Left ventricle myocardium inferior (tissue), 1 donor: ENCODE results near the gene CFAP58. TPM values are rescaled to one million over a fixed set of nuclear protein-coding genes. Genes with fewer than 3 reads are reported as not detected.

Experiments
- DNase-seq: peaks from one replicate; pipeline ENCODE4 v3.0.0-alpha.2; 2020
- H3K27ac ChIP-seq: fragments of 200-600 bp; replicated peaks from 2 replicates; pipeline ENCODE4 v1.8.0; 2021
- H3K27me3 ChIP-seq: fragments of 200-600 bp; 2 replicates; pipeline ENCODE4 v1.8.0; 2021; ENCODE audit warnings: low read depth
- H3K36me3 ChIP-seq: fragments of 200-600 bp; 2 replicates; pipeline ENCODE4 v1.8.0; 2021
- H3K4me1 ChIP-seq: fragments of 200-600 bp; 2 replicates; pipeline ENCODE4 v1.8.0; 2021
- H3K4me3 ChIP-seq: fragments of 200-600 bp; 2 replicates; pipeline ENCODE4 v1.8.0; 2021; ENCODE audit warnings: mild to moderate bottlenecking, moderate library complexity
- H3K9me3 ChIP-seq: fragments of 200-600 bp; replicated peaks from 2 replicates; pipeline ENCODE4 v1.8.0; 2021
- intact Hi-C: fragments of 100-400 bp; cut with micrococcal nuclease; formaldehyde crosslinking; loops from one replicate; pipeline ENCODE4 v1.11.0; 2022
- total RNA-seq: library from RNA; stranded (reverse); fragmentation: NEBNext Ultra II Directional; extraction: Animal tissue kit (Norgen Biotek cat#: 25700); gene quantifications from one replicate; pipeline ENCODE4 v1.2.1, GENCODE V29; 2021
- TF ChIP-seq, protein P1 (sequence below): fragments of 200-600 bp; IDR thresholded peaks from 2 replicates; pipeline ENCODE4 v1.8.0; 2021; ENCODE audit warnings: antibody characterized with exemption, mild to moderate bottlenecking, borderline replicate concordance
- donor health status: DM: no; HTN: yes; CAD: no; lungs with severe emphysema.

The CFAP58 gene
- total RNA-seq, 1 donor from 2014 or later, result 3.5 TPM

DNA sequence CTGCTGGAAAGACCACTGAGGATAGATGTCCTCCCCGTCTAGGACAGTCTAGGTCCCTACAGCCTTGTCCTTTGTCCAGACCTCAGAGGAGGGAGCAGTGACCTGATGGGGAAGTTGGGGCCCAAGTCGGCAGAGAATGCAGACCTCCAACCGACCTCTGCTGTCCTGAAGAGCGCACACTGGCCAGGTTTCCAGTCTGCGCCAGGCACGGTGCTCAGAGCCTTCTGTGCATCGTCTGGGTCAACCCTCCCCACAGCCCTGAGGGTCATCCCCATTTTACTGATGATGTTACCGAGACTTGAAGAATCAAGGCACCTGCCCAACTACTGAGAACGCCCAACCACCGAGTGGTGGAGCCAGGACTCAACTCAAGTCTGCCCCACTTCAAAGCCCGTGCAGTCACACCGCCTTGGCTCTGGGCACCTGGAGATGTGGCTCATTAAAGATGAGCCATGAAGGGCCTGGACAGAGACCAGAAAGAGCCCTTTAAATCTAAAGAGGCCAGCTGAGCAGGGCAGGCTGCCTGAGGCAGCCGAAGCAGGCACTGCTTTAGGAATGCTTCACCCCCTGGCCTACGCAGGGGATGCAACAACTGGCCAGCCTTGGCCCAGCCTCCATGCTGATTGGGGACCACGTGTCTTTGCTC, 19.8 kb upstream of the CFAP58 start:
- Histone ChIP-seq H3K4me3 (peak overlapping the region; percentile 97), H3K27me3 (no peaks in the 10 kb centered on the region), H3K36me3 (no peaks in the 10 kb centered on the region), H3K4me1 (peaks cover 97% of the 10 kb centered on the region), H3K27ac (peak overlapping the region; percentile 99), H3K9me3 (no peaks in the 10 kb centered on the region)
- DNase-seq, result no peak
- intact Hi-C loops, result no loop called here
- TF ChIP-seq, protein P1, sequence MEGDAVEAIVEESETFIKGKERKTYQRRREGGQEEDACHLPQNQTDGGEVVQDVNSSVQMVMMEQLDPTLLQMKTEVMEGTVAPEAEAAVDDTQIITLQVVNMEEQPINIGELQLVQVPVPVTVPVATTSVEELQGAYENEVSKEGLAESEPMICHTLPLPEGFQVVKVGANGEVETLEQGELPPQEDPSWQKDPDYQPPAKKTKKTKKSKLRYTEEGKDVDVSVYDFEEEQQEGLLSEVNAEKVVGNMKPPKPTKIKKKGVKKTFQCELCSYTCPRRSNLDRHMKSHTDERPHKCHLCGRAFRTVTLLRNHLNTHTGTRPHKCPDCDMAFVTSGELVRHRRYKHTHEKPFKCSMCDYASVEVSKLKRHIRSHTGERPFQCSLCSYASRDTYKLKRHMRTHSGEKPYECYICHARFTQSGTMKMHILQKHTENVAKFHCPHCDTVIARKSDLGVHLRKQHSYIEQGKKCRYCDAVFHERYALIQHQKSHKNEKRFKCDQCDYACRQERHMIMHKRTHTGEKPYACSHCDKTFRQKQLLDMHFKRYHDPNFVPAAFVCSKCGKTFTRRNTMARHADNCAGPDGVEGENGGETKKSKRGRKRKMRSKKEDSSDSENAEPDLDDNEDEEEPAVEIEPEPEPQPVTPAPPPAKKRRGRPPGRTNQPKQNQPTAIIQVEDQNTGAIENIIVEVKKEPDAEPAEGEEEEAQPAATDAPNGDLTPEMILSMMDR, result no peak

GRCh38 chr10:104334561-104334960, 19.1 kb upstream of the CFAP58 start:
- H3K9me3 ChIP-seq, result no peaks in the 10 kb centered on the region
- DNase-seq, result no peak
- peak overlapping the region; percentile 99 for H3K27ac ChIP-seq
- no peaks in the 10 kb centered on the region for H3K27me3 ChIP-seq
- H3K36me3 ChIP-seq, result no peaks in the 10 kb centered on the region
- peak overlapping the region; percentile 97 for H3K4me3 ChIP-seq
- peaks cover 97% of the 10 kb centered on the region for H3K4me1 ChIP-seq
- TF ChIP-seq, protein P1, result no peak
- intact Hi-C loops, result no loop called here

DNA sequence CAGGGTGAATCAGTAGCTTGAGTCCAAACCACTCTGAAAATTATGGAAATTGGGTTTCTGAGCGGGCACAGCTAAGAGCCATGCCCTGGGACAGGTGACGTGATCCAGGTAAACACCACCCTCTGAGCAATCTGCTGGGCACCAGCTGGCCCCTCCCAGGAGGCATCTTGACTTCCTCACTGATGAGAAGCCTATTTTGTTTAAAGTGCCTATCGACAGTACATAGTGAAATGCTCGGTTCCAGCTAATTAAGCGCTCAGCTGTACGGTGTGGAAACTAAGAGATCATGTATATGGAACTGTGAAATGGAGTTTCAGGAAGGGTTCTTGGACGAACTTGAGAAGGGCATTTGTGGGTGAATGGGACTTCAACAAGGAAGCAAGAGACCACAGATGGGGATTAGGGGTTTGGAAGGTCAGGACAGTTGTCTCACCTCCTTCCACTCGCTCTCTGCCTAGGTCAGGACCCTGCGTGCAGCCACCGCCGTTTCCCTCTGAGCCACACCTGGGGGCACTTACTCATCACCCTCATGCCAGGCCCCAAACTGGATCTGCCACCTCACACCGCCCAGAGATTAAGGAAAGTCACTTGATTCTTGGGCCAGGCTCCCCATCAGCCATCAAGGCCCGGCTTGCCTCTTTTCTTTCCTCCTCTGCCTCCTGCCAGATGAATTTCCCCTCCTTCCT, 18.5 kb upstream of the CFAP58 start:
- no peak for DNase-seq
- no peaks in the 10 kb centered on the region for H3K36me3 ChIP-seq
- H3K27me3 ChIP-seq, result no peaks in the 10 kb centered on the region
- TF ChIP-seq, protein P1, result no peak
- peaks cover 97% of the 10 kb centered on the region for H3K4me1 ChIP-seq
- H3K4me3 ChIP-seq, result peak overlapping the region; percentile 97
- intact Hi-C loops, result loop anchor here (5.0 kb wide), 1 partner anchor 33 kb away; no protein-coding TSS in a partner anchor
- no peaks in the 10 kb centered on the region for H3K9me3 ChIP-seq
- H3K27ac ChIP-seq, result peak overlapping the region; percentile 99

- peak overlapping the region; percentile 97 for H3K4me3 ChIP-seq
- no peaks in the 10 kb centered on the region for H3K9me3 ChIP-seq
- H3K4me1 ChIP-seq, result peaks cover 88% of the 10 kb centered on the region
- H3K36me3 ChIP-seq, result no peaks in the 10 kb centered on the region
- intact Hi-C loops, result loop anchor here (5.0 kb wide), 1 partner anchor 35 kb away; no protein-coding TSS in a partner anchor
- no peak for DNase-seq
- H3K27ac ChIP-seq, result peak overlapping the region; percentile 99
- TF ChIP-seq, protein P1, result no peak
- no peaks in the 10 kb centered on the region for H3K27me3 ChIP-seq
Measured at GRCh38 chr10:104336821-104337467, 16.7 kb upstream of the CFAP58 start.

DNA sequence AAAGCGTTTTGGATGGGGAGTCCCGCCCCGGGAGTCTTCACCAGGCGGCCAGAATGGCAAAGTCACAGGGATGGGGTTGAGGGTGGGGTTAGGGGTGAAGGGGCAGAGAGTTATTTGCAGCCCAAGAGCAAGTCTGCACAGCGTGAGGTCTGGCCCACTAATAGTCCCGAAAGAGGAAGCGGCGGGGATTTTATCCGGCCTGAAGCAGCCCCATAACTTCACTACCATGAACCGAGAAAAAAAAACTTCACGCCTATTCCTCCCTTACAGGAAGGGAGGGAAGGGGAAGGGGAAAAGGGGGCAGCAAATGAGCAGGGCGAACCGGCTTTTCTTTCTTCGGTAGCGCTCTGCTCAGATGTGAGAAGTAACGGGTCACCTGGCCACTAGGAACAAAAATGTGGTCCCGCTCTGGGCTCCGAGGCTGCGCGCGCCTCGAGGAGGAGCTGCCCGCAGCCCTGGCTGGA, 16.1 kb upstream of the CFAP58 start:
- no peaks in the 10 kb centered on the region for H3K27me3 ChIP-seq
- no peaks in the 10 kb centered on the region for H3K36me3 ChIP-seq
- H3K27ac ChIP-seq, result peak overlapping the region; percentile 99
- H3K9me3 ChIP-seq, result no peaks in the 10 kb centered on the region
- TF ChIP-seq, protein P1, result no peak
- peaks cover 86% of the 10 kb centered on the region for H3K4me1 ChIP-seq
- intact Hi-C loops, result loop anchor here (5.0 kb wide), 1 partner anchor 35 kb away; no protein-coding TSS in a partner anchor
- DNase-seq, result no peak
- peak overlapping the region; percentile 97 for H3K4me3 ChIP-seq
